ENCODE measurements around the gene ASB18. TPM values are rescaled to one million over a fixed set of nuclear protein-coding genes. Genes with fewer than 3 reads are reported as not detected.

ASB18 gene
- polyA plus RNA-seq, 1 donor from 2014 or later = not detected

DNA sequence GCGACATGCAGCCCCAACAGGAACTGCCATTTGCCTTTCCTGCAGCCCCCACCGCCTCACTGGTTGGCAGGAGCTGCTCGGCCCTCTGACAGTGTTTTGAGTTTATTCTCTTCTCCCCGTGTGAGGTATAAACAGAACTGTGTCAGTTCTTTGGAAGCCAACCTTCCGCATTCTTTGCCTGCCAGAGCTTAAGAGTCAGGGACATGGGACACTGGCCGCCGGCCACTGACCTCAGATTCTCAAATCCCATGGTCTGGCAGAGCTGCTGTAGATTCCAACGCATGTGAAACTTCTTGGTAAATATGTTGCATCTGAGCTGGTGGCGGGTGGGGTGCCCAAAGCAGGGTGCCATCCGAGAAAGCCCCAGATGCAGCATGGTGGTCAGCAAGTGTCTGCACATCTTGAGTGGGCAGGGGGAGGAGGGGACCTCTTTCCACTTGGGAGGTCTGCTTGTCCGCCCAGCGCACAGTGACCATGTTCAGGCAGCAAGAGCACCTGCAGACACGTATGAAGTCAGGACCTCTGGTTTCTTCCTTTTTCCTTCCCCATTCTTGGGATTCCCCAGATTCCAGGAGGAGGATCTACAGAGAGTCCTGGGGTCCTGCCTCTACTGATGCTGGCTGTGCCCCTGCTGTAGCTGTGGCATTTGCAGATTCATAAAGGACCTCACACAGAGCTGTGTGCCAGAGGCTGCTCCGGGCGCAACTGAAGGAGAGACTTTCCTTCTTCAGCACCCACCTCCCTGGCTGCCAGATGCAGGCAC, 23.8 kb downstream of the ASB18 start:
- Mint-ChIP-seq H3K27me3 (peaks cover 28% of the 10 kb centered on the region), H3K27ac (no peak overlapping the region), H3K9me3 (peaks cover 0 to 2% (median 0%) of the 10 kb centered on the region in 3 donors), H3K4me1 (no peaks in the 10 kb centered on the region), H3K36me3 (peaks cover 2% of the 10 kb centered on the region), H3K4me3 (no peak overlapping the region)

DNA sequence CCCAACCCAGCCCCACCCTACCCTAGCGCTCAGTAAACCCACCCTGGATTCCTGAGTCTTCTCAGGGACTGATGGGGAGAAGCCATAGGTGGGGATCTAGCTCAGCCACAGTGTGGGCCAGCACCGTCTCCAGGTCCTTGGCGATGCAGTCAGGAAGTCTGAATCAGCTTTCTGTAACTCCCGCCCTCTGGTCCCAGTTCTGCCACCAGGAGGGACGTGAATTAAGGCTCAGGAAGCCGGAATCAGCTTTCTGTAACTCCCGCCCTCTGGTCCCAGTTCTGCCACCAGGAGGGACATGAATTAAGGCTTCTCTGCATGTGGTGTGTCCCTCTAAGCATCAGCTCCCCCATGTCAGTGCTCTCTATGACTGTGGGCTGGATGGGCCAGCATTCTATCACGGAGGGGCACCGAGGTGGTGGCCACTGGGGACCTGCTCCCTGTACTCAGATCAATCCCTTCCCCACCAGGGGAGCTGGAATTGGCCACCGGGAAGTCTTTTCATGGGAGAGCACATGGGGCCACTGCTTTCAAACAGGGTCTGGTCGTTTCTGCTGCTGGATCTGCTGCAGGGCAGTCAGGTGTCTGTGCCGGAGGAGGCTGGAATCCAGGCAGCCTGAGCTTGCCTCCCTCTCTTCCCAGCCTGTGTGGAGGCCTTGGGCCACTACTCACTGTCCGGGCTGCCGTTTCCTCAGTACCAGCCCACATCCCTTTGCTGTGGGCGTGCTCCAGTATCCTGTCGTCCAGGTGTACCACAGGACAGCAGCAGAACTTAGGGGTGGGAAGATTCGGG, 24.7 kb downstream of the ASB18 start:
- Mint-ChIP-seq H3K36me3 (peaks cover 2% of the 10 kb centered on the region), H3K4me3 (no peak overlapping the region), H3K9me3 (peaks cover under 1 to 2% (median 2%) of the 10 kb centered on the region in 3 donors), H3K27ac (peak overlapping the region in 1 of 3 donors; percentile 80), H3K4me1 (no peaks in the 10 kb centered on the region), H3K27me3 (peaks cover 36% of the 10 kb centered on the region)

DNA sequence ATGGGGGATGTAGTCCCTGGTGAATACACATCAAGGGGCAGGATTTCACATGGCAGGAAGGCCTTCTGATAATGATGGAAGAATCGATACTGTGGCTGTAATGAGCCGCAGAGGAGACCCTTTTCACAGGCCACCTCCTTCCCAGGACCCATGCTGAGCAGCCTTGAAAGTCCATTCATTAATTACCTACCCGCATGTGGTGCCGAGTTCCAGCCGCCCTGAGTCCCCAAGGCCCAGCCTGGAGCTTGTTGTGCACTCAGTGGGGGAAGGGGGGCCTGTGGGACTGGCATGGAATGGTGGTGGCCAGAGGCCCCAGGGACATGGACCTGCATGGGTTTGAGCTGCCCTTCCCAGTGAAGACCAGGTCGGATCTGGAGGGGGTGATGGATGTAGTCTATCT, 25.5 kb downstream of the ASB18 start:
- Mint-ChIP-seq H3K4me1 (no peaks in the 10 kb centered on the region), H3K4me3 (no peak overlapping the region), H3K27ac (no peak overlapping the region), H3K9me3 (peaks cover 2 to 4% (median 4%) of the 10 kb centered on the region in 3 donors), H3K36me3 (peaks cover 2% of the 10 kb centered on the region), H3K27me3 (peaks cover 40% of the 10 kb centered on the region)

DNA sequence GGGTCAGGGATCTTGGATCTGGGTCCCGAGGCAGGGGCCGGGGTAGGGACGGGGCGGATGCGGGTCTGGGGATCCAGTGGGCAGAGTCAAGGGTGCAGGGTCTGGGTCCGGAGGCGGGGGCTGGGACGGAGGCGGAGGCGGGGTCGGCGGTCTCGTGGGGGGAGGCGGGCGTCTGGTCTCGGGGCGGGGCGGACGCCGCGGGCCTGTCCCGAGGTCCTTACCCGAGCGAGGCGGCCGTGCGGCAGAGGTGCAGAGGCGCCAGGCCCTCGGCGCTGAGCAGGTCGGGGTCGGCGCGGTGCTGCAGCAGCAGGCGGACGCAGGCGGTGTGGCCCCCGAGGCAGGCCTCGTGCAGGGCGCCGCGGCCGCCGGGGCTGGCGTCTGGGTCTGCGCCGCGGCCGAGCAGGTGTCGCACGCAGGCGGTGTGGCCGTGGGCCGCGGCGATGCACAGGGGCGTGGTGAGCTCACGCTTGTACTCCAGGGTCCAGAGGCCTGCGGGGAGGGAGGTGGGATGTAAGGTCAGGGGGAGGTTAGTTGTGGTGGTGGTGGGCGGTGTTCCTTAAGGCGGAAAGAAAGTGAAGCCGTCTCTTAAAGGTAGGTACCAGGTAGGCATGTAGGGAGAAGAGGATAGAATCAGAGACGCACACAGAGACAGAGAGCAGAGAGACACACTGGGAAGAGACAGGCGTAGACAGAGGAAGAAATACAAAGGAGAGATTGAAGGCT, 26.6 kb downstream of the ASB18 start:
- Mint-ChIP-seq H3K4me1 (no peaks in the 10 kb centered on the region), H3K27ac (no peak overlapping the region), H3K27me3 (peaks cover 40% of the 10 kb centered on the region), H3K9me3 (peaks cover 4% of the 10 kb centered on the region in 3 donors), H3K36me3 (peaks cover 2% of the 10 kb centered on the region), H3K4me3 (no peak overlapping the region)

DNA sequence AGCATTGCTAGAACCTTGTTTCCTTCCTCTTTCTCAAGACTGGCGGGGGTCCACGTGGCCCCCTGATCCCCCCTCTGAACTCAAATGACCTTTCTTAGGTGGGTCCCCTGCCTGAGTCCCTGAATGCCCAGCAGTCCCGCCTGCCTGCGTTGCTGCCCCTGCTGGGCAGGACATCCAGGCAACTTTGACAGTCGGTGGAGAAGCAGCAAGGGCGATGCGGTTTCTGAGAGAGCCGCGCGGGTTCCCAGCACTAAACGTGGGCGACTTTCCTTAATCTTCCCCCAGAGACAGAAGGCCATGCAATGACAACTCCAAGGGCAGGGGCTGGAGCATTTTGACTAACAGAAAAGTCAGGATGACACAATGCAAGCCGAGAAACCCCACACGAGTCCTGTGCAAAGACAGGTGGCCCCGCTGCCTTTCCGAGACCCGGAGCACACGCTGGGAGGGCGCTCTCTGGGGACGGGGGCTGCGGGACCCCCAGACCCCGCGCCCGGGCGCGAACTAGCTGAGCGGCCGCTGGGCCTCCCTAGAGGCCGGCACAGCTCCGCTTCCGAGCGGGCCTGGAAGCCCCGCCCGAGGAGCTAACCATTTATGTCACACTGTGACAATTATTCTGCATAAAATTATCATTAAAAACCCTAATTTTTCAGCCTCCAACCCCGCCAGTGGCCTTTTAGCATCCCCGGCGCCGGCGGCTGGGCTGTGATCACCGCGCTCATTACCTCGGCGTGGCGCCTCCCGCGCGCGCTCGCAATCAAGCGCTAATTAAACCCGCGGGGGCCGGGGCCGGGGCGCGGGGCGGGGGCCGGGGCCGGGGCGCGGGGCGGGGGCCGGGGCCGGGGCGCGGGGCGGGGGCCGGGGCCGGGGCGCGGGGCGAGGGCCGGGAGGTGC, 27.4 kb downstream of the ASB18 start:
- Mint-ChIP-seq H3K4me1 (no peaks in the 10 kb centered on the region), H3K4me3 (no peak overlapping the region), H3K9me3 (peaks cover 4 to 8% (median 8%) of the 10 kb centered on the region in 3 donors), H3K27ac (no peak overlapping the region), H3K36me3 (peaks cover 2% of the 10 kb centered on the region), H3K27me3 (peaks cover 40% of the 10 kb centered on the region)

DNA sequence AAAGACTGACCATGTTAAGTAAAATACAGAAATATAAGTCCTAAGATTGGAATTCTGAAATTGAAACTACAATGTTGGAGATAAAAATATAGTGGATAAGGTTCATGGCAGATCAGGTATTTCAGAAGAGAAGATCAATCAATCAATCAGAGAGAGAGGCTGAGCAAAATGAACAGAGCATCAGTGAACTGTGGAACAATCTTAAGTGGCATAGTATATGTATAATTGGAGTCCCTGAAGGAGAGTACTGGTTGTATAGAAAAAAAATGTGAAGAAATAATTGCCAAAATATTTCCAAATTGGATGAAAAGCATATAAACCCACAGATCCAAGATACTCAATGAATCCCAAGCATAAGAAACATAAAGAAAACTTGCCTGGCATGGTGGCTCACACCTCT, 35.0 kb downstream of the ASB18 start:
- no peaks in the 10 kb centered on the region for H3K4me1 Mint-ChIP-seq
- H3K36me3 Mint-ChIP-seq = no peaks in the 10 kb centered on the region
- no peak overlapping the region for H3K4me3 Mint-ChIP-seq
- peaks cover 6% of the 10 kb centered on the region for H3K27me3 Mint-ChIP-seq
- peaks cover 12 to 28% (median 23%) of the 10 kb centered on the region in 3 donors for H3K9me3 Mint-ChIP-seq
- no peak overlapping the region for H3K27ac Mint-ChIP-seq

DNA sequence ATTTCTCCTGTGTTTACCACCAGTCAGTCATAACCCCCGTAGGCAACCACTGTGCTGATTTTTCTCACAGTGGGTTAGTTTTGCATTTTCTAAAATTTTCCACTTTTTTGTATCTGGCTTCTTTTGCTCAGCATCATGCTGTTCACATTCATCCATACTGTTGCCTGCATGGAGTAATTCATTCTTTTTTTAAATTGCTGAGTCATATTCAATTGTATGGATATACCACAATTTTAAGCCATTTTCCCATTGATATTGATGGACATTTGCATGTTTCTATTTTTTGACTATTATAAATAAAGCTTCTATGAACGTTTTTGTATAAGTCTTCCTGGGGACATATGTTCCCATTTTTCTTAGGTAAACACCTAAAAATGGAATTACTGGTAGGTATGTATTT, 40.5 kb downstream of the ASB18 start:
- no peak overlapping the region for H3K4me3 Mint-ChIP-seq
- H3K27ac Mint-ChIP-seq = no peak overlapping the region
- no peaks in the 10 kb centered on the region for H3K4me1 Mint-ChIP-seq
- H3K27me3 Mint-ChIP-seq = peaks cover 7% of the 10 kb centered on the region
- peaks cover 7 to 18% (median 12%) of the 10 kb centered on the region in 3 donors for H3K9me3 Mint-ChIP-seq
- H3K36me3 Mint-ChIP-seq = no peaks in the 10 kb centered on the region

DNA sequence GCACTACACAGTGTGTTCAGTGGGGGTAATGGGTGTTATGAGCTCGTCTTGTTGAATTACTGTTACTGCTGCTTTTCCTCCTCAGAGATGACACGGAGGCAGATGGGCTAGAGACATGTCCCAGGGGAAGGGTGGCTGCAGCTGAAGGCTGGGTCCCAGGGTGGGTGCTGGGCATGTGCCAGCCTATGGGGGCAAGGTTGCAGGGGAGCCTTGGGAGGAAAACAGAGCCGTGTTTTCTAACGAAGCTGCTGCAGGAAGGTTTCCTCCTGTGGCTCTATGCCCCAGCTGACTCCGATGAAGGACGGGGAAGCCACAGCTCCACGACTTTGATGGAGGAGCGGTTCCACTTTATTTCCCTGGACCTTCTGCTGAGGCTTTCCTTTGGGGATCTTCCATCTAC, 42.4 kb downstream of the ASB18 start:
- Mint-ChIP-seq H3K4me3 (peak overlapping the region in 1 of 4 donors; percentile 33), H3K27me3 (peaks cover 4% of the 10 kb centered on the region), H3K36me3 (peaks cover 2% of the 10 kb centered on the region), H3K4me1 (no peaks in the 10 kb centered on the region), H3K27ac (no peak overlapping the region), H3K9me3 (peaks cover 2 to 8% (median 6%) of the 10 kb centered on the region in 3 donors)

DNA sequence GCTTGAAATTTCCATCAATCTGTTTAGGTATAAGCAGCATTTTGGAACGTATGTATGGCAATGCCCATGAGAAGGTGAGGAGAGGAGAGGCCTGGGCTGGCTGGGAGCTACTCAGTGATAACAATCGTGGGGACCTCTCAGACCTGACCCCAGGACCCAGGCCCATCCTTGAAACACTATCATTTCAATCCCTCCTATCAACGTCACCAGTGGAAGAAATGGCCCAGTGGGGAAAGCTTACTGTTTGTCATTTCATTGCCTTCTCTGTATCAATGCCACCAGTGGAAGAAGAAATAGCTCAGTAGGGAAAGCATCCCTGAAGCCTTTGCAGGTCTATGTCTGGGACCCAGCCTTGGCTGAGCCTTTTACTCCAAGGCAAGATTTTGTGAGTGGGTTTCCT, 44.8 kb downstream of the ASB18 start:
- peaks cover 0 to 8% (median 5%) of the 10 kb centered on the region in 3 donors for H3K9me3 Mint-ChIP-seq
- H3K4me1 Mint-ChIP-seq = no peaks in the 10 kb centered on the region
- peaks cover 2% of the 10 kb centered on the region for H3K36me3 Mint-ChIP-seq
- no peak overlapping the region for H3K27ac Mint-ChIP-seq
- peaks cover 2% of the 10 kb centered on the region for H3K27me3 Mint-ChIP-seq
- no peak overlapping the region for H3K4me3 Mint-ChIP-seq

DNA sequence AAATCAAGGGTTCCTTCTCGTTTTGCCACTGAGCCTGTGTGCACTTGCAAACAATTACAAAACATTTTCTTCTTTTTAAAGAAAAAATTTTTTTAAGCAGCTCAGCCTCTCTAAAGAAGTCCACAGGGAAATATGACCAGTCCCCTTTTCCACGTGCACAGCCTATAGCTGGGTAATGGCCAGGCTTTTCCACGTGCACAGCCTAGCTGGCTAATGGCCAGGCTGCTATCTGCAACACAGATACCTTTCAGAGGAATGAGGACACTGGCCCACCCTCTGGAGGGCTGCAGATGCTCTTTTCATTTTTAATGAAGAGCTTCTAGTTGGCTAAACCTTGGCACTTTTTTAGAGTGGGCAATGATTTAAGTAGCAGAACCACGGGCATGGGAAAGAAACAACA, 46.3 kb downstream of the ASB18 start:
- H3K27ac Mint-ChIP-seq = peak overlapping the region in 1 of 3 donors; percentile 40
- H3K27me3 Mint-ChIP-seq = peaks cover 5% of the 10 kb centered on the region
- no peaks in the 10 kb centered on the region for H3K4me1 Mint-ChIP-seq
- H3K9me3 Mint-ChIP-seq = peaks cover 0 to 6% (median 0%) of the 10 kb centered on the region in 3 donors
- H3K4me3 Mint-ChIP-seq = no peak overlapping the region
- H3K36me3 Mint-ChIP-seq = peaks cover 2% of the 10 kb centered on the region

DNA sequence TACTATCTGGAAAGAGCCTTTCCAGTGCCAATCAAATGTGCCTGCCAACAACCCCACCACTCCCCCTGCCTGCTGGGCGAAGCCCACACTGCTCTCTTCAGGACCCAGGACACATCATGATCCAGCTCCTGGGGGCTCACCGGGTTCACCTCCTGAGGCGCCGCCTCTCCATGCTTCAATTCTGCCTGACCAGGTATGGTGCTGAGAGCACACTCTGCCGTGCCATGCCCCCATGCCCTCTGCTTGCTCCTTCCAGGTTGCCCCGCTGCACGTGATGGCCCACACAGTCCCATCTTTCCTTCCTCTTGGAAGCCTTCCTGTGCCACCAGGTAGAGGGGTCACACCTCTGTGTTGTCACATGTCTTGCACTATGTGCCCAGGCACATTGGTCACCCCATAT, 47.5 kb downstream of the ASB18 start:
- Mint-ChIP-seq H3K27me3 (peaks cover 5% of the 10 kb centered on the region), H3K4me1 (no peaks in the 10 kb centered on the region), H3K36me3 (peaks cover 2% of the 10 kb centered on the region), H3K9me3 (peaks cover 0 to 6% (median 0%) of the 10 kb centered on the region in 3 donors), H3K4me3 (no peak overlapping the region), H3K27ac (peak overlapping the region in 1 of 3 donors; percentile 74)

DNA sequence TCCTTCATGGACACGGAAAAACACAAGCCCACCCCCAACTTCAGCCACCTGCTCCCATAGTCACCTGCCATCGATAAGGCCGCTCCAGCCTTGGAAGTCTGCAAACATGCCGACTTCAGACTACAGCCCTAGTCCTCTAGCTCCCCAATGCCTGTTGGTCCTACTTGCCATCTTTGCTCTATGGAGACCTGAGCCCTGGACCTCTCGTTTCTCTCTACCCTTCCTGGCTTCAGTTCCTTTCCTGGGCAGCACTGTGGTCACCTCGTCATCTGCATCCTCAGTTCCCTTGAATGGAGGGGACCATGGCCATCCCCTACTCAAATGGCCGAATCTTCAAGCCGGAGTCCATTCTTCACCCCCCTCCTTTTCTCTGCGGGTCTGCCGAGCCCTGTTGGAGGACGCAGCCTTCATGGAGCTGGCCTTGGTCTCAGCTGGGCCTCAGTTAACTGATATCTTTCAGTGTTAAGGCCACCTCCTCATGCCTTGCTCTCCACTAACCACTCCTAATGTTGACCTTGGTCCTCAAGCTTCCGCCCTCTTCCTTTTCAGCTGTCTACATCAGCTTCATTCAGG, 48.4 kb downstream of the ASB18 start:
- no peak overlapping the region for H3K4me3 Mint-ChIP-seq
- H3K4me1 Mint-ChIP-seq = no peaks in the 10 kb centered on the region
- peak overlapping the region in 1 of 3 donors; percentile 60 for H3K27ac Mint-ChIP-seq
- peaks cover 5% of the 10 kb centered on the region for H3K27me3 Mint-ChIP-seq
- peaks cover 0 to 4% (median 0%) of the 10 kb centered on the region in 3 donors for H3K9me3 Mint-ChIP-seq
- peaks cover 2% of the 10 kb centered on the region for H3K36me3 Mint-ChIP-seq

DNA sequence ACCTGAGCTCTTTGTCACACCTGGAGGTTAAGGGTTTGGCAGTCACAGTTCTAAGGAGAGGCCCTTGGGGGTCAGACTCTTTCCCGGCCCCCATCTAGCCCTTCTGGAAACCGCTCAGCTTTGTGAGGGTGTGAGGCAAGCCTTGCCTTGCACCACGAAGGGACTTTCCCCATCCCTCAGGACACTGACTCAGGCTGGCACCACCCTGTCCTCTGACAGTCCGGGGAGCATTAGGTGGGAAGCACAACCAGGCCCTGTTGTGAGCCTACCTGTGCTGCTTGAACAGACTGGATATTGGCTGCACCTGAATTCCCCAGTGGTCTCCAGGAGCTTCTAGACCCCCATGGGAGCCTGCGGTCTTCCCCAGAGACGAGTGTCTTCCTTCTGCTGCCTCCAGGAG, 49.0 kb downstream of the ASB18 start:
- Mint-ChIP-seq H3K9me3 (peaks cover 0 to 4% (median 0%) of the 10 kb centered on the region in 3 donors), H3K27me3 (peaks cover 9% of the 10 kb centered on the region), H3K4me1 (no peaks in the 10 kb centered on the region), H3K27ac (peak overlapping the region in 1 of 3 donors; percentile 60), H3K4me3 (no peak overlapping the region), H3K36me3 (peaks cover 2% of the 10 kb centered on the region)
